Stimulated activated CD8-positive, alpha-beta memory T cell treated with anti-CD3 and anti-CD28 coated beads, Interleukin-7, amount 100 ng/mL, for 48 hours (primary cell): ENCODE data around the gene SEC61B.
"Not testable (repeated sequence)": the region's sequence is repeated elsewhere in the genome, so short reads cannot be mapped to it uniquely, and the experiment has no call there.

Source experiments
- DNase-seq, 2 donors: peaks; one replicate each; pipeline ENCODE4 v3.0.0-alpha.2; 2020; ENCODE audit warnings: low read depth in 1 of 2; ENCODE audit errors: extremely low read depth in 1 of 2

Gene SEC61B

DNA sequence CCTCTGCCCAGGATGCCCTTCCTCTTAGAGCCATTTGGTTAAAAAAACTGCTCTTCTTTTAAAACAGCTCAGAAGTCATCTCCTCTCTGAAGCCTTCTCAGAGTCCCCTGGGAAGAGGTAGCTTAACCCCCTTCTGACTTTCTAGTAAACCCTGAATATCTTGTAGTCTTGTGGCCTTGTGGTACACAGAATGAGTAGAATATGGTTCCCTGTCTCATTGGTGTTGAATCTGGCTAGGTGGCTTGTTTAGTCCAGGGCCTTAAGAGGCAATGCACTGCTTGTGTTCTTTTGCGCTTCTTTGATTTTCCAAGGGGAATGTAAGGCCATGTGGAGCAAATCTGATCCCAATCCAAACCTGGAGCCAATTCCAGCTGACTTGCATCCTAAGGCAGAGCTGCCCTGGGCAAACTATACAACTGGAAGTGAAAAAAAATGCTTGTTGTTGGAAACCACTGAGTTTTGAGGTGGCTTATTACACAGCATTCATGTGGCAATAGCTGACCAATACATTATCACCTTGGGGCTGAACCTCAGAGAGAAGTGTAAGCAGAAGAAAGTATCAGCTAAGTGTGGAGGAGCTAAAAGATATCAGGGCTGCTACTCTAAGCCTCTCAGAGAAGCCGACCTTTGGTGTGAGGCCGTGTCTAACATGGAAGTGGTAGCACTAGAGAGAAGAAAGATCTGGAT is 31.3 kb upstream of the SEC61B start:
- DNase-seq: no peak

DNA sequence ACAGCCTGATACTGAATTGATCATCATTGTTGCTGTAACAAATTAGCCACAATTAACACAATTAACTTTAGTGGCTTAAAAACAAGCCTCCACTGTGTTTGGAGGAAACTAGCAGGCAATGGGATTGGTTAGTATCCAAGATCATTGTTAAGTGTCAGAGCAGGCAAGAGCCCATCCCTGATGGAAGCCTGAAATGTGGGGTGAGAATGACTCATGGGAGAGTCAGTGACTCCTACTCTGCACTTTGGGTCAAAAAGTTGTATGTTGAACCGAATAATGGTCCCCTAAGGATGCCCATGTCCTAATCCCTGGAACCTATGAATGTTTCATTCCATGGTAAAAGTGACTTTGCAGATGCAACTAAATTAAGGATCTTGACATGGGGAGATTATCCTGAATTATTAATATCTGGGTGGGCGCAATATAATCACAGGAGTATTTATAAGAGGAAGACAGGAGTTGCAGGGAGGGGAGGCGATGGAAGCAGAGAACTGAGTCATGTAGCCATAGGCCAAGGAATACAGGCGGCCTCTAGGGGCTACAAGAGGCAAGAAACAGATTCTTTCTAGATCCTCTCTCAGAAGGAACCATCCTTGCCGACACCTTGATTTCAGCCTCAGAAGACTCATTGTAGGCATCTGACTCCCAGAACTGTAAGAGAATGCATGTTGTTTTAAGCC is 29.2 kb upstream of the SEC61B start:
- DNase-seq: no peak

DNA sequence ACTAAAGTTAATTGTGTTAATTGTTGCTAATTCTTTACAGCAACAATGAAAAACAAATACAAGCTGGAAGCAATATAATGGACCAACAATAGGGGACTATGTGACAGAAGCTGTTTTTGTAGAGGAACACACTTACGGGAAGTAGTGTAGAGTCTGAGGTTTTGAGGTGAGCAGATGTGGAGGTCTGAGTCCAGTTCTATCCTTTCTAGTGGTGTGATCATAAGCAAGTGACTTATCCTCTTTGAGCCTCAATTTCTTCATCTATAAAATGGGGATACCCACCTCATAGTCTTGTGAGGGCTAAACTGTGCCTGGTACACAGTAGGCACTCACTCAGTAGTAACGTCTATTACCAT is 28.6 kb upstream of the SEC61B start:
- no peak for DNase-seq

DNA sequence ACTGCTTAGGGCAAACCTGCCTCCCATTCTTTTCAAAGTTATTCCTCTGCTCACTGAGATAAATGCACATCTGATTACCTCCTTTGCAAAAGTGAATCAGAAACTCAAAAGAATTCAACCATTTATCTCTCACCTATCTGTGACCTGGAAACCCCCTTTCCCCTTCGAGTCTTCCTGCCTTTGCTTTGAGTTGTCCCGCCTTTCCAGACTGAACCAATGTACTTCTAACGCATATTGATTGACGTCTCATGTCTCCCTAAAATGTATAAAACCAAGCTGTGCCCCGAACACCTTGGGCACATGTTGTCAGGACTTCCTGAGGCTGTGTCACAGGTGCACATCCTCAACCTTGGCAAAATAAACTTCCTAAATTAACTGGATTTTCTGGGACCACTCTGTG is 25.6 kb upstream of the SEC61B start:
- DNase-seq: not testable (repeated sequence)

DNA sequence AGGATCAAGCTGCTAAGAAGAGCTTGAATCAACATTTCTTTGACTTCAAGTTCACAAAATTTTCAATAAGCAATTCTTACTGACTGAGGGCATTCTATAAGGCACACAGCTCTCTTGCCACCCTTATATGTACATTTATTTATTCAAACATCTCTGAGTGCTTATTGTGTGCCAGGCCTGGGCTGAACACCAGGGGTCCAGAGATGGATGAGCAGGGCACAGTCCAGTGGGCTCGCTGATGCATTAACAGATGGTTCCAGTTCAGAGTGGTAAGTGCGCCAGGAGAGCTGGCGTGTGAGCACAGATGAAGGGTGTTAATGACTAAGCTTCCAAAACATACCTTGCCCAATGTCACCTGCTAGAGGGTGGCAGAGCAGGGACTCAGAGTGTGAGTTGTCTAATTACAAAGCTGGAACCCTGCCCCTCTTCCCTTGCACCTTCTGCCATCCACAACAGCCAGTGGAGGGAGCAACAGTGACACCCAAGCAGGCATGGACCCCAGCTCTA is 24.9 kb upstream of the SEC61B start:
- DNase-seq: no peak

DNA sequence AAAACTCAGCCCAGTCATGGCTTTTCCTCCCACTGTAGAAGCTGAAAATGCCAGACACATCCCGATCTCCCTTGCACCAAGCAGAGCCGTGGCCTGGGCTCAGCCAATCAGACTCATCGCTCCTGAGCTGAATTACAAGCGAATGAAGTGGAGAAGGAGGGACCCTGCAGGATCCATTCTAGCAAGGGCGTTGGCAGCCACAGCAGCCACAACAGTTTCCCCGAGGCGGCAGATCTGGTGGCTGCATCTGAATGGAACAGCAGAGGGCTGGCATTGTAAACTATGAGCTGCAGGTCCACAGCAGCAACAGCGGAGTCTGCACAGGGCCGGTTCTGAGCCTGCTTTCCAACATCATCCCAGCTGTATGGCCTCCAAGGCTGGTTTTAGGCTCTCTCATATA is 24.1 kb upstream of the SEC61B start:
- DNase-seq: no peak

DNA sequence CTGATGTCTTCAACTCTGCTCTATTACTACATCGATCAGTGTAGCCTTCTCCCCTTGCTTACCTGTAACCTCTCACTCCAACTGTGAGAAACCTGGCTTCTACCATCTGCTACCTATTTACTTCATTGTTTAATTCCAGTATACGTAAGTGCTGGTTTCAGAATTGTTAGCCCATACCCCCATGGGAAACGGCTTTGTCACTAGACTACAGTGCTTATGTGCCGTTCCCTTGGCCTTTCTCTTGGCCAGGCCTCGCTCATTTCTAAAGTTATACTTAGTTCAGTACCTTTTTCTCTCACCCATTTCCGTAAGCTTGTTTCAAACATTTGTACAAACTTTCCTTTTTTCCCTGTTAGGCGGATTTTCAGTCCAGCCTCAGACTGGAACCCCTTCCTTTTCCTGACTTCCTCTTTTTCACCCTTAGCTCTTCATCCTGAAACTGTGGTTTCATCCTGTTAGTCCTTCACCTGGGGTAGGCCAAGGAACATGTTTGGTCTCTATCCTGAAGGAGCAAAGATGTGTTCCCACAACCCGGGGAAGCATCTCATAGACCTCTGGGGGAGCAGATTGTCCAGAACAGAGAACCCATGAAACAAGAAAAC is 22.0 kb upstream of the SEC61B start:
- DNase-seq: no peak

DNA sequence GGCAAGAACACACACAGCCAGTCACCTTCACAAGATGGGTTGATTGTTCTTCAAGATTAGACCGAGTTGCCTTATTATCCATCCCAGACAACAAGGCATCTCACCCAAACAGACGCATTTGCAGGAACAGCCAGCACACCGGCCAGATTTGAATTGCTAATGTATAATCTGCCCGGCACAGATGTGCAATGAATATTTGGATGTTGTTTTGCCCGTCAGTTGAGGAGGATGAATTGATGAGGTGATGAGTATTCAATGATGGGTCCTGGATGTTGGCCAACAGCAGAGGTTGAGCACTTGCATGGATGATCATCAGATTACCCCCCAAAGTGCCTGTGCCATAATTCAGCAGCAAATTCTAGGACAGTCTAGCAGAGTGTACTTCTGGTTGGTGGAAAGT is 20.5 kb upstream of the SEC61B start:
- no peak for DNase-seq

DNA sequence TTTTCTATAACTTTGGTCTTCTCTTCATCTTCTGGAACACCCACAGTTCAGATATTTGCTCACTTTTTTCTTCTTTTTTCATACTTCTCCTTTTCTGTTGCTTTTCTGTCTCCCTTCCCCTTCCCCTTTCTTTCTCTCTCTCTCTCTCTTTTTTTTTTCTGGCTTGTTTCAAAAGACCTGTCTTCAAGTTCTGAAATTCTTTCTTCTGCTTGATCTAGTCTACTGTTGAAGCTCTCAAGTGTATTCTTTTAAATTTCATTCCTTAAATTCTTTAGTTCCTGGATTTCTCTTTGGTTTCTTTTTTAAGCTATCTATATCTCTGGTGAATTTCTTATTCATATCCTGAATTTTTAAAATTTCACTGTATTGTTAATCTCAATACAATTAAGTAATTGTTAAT is 11.5 kb upstream of the SEC61B start:
- DNase-seq: no peak

DNA sequence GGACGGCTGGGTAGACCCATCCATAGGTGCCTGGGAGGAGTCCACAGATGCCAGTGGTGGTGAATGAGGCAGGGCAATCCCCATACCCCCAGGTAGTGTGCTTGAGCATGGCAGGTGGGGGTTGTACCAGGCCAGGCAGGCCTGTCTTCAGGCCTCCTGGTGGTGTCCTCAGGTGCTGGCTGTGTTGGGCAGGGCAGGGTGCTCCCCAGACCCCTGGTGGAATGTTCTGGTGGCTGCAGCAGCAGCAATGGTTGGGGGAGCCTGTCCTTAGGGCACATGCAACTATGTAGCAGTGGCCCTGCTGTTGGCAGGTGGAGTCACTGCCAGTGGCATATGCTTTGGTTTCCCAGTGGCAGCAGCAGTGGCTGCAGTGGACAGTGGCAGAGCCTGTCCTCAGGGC is 10.3 kb upstream of the SEC61B start:
- no peak for DNase-seq

DNA sequence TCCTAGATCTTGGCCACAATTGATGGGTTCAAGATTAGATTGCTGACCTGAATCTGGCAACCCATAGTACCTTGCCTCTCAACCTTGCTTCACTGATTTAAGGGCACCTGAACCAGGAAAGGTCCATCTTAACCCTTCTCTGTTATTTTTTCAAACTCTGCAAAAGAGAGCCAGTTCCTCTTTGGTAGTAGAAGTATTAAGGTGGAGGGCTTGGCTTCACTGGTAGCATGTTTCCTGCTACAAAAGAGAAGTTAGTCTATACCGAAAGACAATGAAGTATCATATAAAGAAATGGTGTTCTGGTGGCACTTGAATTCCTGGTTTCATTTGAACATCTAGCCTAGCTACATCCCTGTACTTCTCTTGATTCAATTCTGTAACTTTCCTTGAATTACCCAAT is 8.9 kb upstream of the SEC61B start:
- DNase-seq: no peak

DNA sequence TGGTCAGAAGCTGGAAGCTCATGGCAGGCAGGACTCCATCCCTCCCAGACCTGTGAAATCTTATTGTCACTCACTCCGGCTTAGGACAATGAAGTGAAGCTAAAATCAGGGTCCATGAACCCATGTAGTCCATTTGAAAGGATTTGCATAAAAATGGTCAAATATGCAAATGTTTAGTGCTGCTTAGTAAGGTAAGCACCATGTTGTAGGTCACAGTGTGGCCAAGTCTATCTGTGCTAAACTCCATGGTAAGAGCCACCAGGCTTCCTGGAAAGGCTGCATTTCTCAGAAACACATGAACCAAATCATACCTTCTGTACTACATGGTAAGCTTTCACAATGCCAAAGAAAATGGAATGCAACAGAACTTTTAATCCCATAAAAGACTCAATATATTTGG is 6.0 kb upstream of the SEC61B start:
- no peak for DNase-seq

DNA sequence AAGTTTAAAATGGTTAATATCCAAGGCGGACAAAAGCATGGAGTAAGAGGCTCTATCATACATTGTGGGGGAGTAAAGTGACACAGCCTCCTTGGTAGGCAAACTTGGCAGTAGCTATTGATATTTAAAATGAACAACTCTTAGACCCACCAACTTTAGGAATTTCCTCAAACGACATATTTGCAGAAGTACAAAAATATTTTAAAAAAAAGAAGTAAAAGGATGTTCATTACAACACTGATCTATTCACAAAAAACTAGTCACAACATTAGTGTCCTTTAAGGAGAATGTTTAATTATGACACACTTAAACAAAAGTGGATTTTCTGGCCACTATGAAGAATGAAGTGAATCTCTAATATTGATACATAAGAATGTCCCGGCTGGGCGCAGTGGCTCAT is 2.1 kb upstream of the SEC61B start:
- DNase-seq: no peak

DNA sequence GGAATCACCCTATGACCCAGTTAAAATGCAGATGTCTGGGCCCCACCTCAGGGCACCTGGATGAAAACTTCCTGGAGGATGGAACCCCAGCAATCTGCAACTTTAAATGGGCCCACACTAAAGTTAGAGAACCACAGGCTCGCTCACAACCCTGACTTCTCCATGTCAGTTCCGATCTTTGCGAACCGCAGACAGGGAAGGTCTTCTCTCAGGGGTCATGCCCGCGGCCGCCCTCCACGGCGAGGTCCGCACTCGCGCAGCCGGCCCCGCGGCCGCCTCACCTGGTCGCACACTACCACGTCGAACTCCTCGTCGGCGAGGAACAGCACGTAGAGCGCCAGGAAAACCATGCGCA is 839 bp upstream of the SEC61B start:
- no peak for DNase-seq

DNA sequence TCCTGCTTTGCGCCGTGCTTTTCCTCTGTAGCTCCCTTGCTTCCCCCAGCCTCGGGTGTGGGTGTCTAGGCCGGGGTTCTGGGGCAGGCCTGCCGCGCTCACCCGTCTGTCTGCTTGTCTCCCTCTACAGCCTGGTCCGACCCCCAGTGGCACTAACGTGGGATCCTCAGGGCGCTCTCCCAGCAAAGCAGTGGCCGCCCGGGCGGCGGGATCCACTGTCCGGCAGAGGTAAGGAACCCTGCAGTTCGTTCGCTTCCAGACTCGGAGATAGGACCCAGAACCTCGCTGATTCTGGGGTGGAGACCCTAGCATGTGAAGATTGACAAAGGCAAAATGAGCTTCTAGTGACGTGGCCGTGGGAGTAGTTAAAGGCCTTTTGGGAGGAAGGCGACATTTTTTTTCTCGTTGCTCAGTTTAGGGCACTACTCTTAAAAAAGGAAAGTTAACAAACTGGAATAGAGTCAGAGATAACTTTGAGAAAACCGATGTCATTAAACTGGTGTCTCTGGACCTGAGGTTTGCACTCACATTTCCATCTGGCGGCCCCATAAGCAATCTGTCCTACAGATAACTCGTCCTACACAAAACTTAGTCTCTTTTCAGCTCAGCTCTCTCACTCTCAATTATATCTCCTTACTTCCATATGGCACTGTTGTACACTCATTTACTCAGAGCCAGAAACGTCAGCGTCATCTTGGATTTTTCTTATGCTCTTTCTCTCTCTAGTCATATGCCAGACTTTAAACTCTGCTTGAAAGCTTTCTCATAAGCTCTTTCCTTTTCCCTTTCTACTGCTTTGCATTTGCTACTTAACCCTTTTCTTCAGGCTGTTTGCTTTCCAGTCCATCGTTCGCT is 561 bp downstream of the SEC61B start:
- no peak for DNase-seq

DNA sequence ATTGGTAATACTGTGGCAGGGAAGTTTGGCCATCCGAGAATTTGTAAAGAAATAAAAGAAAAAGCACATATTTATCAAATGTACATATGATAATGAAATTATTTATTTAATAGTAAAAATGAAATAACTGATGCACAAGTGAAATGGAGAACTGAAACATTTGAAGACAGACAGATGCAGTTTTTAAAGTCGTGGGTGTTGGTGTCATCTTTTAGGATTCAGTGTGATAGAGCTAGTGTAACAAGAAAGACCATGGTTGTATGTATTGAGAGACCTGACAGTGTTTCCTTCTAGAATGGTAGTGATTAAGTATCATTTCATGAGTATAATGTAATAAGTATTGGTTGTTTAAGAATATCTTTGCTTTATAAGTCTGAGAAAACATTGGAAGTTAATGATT is 2.4 kb downstream of the SEC61B start:
- no peak for DNase-seq

DNA sequence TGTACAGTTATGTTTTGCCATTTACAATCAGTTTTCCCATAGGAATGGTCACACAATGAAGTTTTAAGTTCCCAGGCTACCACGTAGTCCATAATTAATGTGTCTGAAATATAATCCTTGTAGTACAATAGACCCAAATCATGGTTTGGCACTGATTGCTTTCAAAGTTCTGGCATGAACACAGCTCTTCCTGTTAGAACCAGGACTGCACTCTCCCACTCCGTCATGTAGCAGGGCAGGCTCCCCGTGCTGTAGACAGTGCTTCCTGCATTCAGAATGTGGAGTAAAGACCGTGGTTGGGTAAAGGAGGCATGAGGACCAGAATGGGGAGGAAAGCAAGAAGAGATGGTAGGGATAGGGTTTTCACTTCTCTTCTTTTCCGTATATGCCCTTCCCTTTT is 4.0 kb downstream of the SEC61B start:
- DNase-seq: no peak

DNA sequence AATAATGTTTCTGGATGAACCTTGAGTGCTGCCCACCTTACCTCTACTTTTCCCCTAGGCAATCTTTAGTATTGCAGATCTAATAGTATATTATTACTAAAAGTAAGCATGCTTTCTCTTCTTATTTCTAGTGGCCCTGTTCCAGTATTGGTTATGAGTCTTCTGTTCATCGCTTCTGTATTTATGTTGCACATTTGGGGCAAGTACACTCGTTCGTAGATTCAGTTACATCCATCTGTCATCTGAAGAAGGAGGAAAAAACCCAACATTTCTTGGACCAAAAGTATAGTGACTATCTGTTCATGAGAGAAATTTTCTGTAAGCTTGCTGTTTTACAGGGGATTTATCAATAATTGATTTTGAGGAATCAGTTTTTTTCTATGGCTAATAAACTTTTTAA is 8.1 kb downstream of the SEC61B start:
- no peak for DNase-seq

DNA sequence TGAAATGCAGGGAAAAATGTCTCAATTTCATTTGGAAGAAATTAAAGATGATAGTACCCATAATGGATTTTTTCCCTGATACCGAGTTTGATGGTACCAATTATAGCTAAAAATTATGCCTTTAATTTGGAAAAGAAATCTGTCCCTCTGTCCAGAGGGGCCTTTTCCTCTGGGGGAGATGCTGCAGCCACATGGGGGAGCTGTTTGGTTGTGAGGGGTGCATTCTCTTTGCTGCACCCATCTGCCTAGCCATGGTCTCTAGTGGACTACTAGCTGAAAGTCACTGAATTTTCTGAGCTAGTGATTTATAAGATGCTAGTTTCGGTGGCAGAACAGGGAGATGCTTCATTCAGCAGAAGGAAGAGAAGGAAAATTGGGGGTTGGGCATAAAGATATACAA is 9.6 kb downstream of the SEC61B start:
- DNase-seq: no peak

DNA sequence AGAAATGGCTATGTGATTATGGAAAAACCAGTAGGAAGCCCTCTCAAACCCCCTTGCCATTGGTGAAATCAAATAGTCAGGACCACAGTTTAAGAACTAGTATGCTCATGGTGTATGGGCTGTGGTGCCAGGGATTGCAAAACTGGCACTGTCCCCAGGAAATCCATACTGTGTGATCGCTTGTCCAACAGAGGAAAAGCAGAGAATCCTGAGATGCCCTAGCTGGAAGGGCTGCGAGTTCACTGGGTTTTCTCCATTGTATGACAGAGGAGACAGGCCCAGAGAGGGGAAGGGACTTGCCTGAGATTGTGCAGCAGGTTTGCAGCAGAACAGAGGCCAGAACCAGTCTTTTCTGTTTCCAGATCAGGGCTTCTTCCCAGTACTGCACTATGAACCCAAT is 12.5 kb downstream of the SEC61B start:
- no peak for DNase-seq

DNA sequence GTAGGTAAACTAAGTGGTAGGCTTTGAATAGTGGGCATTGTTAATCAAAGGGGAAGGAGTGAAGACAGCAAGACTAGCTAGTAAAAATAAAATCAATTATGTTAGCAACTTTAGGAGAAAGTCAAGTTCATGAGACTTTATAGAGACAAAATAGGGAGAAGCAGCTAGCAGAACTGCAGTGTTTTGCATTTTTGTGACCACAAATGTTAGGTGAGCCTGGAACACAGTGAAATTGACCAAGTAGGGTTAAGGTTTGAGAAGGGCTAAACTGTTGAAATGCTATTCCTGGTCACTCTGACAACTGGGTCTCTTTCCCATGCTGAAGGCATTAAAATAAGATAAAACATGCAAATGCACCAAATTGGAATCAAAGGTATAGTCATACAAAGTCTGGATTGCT is 13.0 kb downstream of the SEC61B start:
- no peak for DNase-seq
